Keratinocyte (primary cell): ENCODE results near the gene ACTN4.

ENCODE experiments used
- CTCF ChIP-seq, 3 experiments: IDR thresholded peaks in 1 of 3; conservative IDR thresholded peaks in 1 of 3; optimal IDR thresholded peaks in 1 of 3; 2 replicates in 2 of 3; 3 replicates in 1 of 3; pipeline versions ENCODE3 to v1.5.1; 2011; ENCODE audit warnings: low read length in 3 of 3, mild to moderate bottlenecking in 3 of 3, moderate library complexity in 2 of 3, control low read depth in 1 of 3, inconsistent platforms in 1 of 3; ENCODE audit not compliant: insufficient read depth in 2 of 3; ENCODE audit errors: extremely low read depth in 1 of 3
- EZH2 ChIP-seq: IDR thresholded peaks from one replicate; pipeline ENCODE4 v1.6.1; 2012; ENCODE audit warnings: inconsistent platforms, mild to moderate bottlenecking, low read length, moderate library complexity

GRCh38 chr19:38763795-38764220, 116.4 kb downstream of the ACTN4 start:
- no peak for TF ChIP-seq CTCF (optimal IDR thresholded peaks at IDR 0.05 in 1 of 3, IDR thresholded peaks at IDR 0.05 in 1 of 3, conservative IDR thresholded peaks at IDR 0.05 in 1 of 3; ENCODE audit: extremely low read depth in 1 of 3, insufficient read depth in 2 of 3, low read length in 3 of 3)
- TF ChIP-seq EZH2: no peak
